IPS DF 4.7 (cell line): Measurements from ENCODE around the gene CAMTA1.

Experiments used
- DNase-seq: peaks from one replicate; pipeline ENCODE4 v3.0.0-alpha.2; 2013; ENCODE audit warnings: low spot score; ENCODE audit errors: extremely low read depth

Gene CAMTA1

DNA sequence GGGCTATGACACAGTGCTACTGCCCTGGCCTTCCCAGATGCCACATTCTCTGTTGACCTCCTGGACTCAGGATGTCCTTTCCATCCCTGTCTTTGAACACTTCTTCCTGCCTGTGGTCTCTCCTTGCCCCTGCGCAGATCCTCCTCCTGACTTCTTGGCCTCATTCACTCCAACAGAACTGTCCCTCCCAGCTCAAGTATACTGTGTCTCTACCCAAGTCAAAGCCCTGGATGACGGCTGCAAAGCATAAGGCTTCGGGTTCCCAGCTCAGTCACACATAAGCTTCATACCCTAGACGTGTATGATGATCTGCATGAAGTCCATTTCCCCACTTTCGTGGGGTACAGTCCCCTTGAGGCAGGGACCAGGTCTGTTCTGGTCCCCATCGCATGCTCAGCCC lies 657.7 kb downstream of the CAMTA1 start:
- no peak for DNase-seq

GRCh38 chr1:7444363-7444762 lies 659.1 kb downstream of the CAMTA1 start:
- no peak for DNase-seq

DNA sequence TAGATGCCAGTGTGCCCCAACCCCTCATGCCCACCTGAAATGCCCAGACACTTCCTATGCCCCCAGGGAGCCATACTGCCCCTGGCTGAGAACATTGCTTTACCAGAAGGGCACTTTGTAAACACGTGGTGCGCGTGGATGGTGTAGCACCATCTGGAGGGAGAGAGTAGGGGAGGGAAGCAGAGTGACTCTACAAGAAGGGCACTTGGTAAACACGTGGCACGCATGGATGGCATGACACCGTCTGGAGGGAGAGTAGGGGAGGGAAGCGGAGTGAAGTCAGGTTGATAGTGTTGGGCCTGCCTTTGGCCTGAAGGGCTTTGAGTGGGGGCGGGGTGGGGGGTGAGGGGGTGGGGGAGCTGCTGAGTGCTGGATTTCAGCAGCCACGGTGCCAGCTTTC lies 661.8 kb downstream of the CAMTA1 start:
- no peak for DNase-seq

DNA sequence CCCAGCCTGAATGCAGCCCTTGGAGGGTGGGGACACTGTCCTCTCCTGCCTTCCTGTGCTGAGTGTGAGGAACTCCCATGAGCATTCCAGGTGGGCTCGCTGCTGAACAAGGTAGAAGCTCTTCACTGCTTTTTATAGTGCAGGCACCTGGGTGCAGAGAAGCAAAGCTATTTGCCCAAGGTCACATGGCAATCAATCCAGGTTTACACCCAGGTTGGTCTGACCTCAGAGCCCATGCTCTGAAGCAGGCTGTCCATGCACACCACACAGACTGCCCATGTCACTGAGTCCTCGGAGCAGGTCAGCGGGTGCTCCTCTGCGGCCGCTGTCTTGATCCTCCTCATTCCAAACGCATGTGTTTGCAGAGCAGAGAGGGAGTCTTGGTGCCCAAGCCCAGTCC lies 662.5 kb downstream of the CAMTA1 start:
- DNase-seq, result no peak

- no peak for DNase-seq
These were observed 663.7 kb downstream of the CAMTA1 start for GRCh38 chr1:7448986-7449385.

- DNase-seq, result no peak
These were observed 664.5 kb downstream of the CAMTA1 start for GRCh38 chr1:7449750-7450149.

DNA sequence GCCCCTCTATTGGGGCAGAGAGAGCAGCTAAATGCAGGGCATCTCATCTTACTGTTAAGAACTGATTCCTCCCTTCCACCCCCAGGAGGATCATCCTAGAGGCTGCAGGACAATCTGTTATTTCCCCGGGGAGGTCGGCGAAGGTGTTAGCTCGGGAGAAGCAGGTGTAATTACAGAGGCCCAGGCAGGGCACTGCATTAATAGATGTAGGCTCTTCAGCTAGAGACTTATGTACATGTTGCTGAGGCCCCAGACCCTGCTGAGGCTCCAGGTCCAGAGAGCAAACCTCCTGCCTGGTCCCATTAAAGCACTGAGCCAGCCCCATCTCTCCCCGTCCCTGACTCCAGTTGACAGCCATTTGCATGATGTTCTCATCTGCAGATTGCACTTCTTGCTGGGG lies 665.6 kb downstream of the CAMTA1 start:
- DNase-seq, result no peak

GRCh38 chr1:7453038-7453437 lies 667.8 kb downstream of the CAMTA1 start:
- no peak for DNase-seq

DNA sequence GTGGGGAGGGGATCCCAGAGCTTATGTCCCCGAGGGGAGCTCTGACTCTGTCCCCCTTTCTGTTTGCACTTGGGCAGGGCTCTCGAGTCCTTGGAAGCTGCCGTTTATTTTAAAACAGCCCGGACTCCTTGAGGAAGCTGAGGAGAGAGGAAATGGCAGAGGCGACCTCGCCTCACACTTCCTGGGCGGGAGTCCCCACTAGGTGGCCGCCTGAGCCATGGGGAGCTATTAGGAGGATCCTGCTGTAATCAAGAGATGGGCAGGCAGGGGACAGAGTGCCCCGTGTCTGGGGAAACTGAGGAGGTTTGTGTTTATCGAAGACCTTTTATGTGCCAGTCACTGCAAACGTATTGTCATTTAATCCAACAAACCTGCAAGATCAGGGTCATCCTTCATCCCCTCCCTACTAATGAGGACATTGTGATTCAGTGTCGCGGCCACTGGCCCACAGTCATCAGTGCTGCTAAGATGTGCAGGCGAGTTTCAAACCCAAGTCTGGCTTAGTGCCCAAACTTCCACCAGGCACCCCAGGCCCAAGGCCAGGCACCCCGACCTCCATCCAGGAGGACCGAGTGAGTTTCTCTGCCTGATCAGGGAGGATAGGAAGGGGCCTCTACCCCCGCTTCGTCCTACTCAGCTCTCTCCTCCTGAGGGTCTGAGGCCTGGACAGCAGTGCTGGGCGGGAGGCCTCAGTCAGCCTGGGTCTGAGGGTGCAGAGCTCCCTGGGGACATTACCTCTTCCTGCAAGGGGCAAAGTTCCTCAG lies 669.0 kb downstream of the CAMTA1 start:
- DNase-seq, result no peak

GRCh38 chr1:7454895-7455784 lies 669.9 kb downstream of the CAMTA1 start:
- DNase-seq, result no peak

GRCh38 chr1:7455796-7456721 lies 670.8 kb downstream of the CAMTA1 start:
- DNase-seq, result no peak

GRCh38 chr1:7456722-7457082 lies 671.4 kb downstream of the CAMTA1 start:
- no peak for DNase-seq

DNA sequence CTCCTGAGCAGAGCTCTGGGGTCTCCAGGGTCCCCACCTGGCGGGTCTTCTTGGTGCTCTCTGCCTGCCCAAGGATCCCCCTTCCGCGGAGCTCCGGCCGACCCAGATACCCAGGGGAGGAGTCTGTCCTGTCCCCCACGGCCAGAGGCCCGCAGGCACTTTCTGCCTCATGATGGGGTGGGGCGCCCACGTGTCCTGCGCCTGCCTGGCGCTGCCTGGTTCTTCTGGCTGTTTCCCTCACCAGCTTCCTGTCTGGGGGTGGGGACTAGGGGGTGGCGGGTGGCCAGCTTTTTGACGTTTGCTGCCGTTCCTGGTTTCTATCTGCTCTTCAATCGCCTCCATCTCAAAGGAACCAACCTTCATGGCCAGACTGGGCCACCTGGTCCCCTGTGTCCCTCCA lies 672.6 kb downstream of the CAMTA1 start:
- DNase-seq, result no peak

GRCh38 chr1:7458946-7459345 lies 673.7 kb downstream of the CAMTA1 start:
- DNase-seq, result no peak

- no peak for DNase-seq
These were observed 674.7 kb downstream of the CAMTA1 start for GRCh38 chr1:7459914-7460313.

DNA sequence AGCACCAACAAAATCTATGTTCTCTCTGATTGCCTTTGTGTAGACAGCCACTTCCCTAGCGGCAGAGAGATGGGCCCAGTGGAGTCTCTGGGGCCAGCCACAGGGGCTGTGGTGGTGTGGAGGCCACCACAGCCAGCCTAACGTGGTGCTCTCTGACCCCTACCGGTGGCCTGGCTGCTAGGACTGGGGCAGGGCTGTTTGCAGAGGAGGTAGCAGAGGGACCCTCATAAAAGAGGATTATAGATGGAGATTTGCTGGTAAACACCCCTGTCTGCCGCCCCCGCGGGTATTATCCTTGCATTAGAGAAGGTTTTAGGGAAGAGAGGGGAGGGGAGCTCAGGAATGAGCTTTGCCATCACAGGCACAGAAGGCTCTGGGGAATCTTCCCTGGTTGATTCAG lies 675.6 kb downstream of the CAMTA1 start:
- no peak for DNase-seq

- no peak for DNase-seq
These were observed 677.4 kb downstream of the CAMTA1 start for GRCh38 chr1:7462617-7463016.

DNA sequence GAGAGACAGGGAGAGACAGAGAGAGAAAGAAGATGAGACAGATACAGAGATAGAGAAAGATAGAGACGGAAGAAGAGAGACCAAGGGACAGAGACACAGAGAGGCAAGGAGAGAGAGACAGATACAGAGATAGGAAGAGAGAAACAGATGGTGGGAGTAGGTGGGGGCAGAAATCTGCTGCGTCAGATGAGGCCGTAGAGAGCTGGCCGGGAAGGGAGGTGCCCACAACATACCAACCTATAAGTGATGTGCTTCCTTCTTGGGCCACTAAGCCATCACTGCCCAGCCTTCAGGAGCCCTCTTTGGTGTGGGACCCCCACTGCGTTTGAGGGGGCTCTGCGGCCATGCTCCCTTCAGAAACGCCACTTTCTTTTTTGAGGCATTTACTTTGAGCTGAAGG lies 678.3 kb downstream of the CAMTA1 start:
- DNase-seq, result no peak

DNA sequence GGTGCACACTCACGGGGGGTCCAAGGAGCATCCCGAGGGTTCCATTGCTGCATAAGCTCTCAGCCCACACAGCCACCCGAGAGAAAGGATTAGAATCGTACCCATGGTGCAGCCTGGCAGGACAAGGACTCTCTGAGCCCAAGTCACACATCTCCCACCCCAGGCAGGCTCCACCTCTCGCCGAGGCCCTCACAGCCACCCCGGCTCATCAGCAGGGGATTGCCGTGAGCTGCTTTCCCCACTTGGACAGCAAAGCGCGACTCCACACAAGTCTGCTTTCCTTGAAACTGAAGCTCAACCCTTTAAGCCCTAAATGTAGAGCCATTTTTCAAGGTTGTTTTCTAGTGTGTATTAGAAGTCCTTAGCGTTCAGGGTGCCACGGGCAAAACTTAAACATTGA lies 679.5 kb downstream of the CAMTA1 start:
- DNase-seq, result no peak

DNA sequence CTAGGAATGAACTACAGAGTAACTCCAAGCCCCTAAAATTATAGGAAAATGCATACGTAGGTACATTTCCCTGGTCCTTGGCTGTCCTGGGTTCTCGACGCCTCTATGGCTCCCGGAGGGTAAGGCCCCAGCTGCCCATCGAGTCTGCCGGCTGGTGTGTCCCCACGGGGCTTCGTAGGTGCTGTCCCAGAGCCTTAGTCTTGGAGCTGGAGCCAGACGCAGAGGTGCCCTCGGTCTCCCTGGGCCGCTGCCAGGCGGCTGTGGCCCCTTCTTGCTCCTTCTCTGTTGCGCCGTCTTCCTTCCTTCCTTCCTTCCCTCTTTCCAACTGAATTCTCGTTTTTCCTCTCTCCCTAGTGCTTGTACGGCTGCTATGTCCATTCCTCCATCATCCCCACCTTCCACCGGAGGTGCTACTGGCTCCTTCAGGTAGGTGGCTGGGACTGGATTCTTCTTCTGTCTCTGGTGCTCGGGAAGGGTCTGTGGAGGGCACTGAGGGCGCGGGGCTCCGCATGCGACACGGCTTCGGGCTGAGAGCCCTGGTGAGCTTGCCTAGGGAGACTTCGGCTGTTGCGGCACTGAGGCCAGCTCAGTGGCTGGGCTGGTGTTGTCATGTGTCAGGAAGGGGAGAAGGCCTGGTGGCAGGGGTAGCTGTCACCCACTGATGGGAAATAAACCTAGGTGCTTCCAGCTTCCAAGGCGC lies 682.4 kb downstream of the CAMTA1 start:
- no peak for DNase-seq

DNA sequence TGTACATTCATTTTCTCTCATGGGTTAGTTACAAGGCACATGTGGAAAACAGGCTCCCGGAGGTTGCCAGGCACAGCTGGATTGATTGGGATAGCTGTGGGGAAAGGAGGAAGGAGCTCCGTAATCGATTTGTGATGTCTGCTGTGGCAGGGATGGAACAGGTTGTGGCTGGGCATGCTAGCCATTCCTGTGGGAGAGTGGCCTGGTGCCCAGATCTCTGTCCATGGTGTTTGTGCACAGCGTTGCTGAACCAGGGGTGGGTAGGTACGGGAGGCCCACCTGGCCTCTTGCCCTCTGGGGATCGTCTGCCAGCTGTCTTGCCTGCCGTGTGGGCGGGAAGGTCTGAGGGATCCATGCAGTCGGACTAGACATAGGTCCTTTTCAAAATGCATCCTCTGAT lies 683.0 kb downstream of the CAMTA1 start:
- no peak for DNase-seq
